PFSK-1 (cell line): ENCODE measurements around the gene GSG1L.

Experiments
- FOXP2 ChIP-seq: optimal IDR thresholded peaks from 2 replicates; pipeline ENCODE3; 2011; ENCODE audit warnings: borderline replicate concordance, control low read depth, inconsistent platforms; ENCODE audit not compliant: insufficient read depth; ENCODE audit errors: extremely low read length, extremely low read depth
- POLR2AphosphoS5 ChIP-seq: IDR thresholded peaks from 2 replicates; pipeline ENCODE4 v1.6.1; 2012; ENCODE audit warnings: low read depth, mild to moderate bottlenecking, control low read depth, low read length, moderate library complexity
- TAF1 ChIP-seq: IDR thresholded peaks from 2 replicates; pipeline ENCODE4 v1.6.1; 2012; ENCODE audit warnings: low read length, control low read depth, borderline replicate concordance; ENCODE audit not compliant: insufficient read depth

GRCh38 chr16:27739606-27740357 is 323.7 kb downstream of the GSG1L start:
- TF ChIP-seq TAF1 (no peak), FOXP2 (no peak), POLR2AphosphoS5 (no peak)
